ENCODE measurements around the gene COX7A2L. TPM values are rescaled to one million over a fixed set of nuclear protein-coding genes. Genes with fewer than 3 reads are reported as not detected.

The COX7A2L gene
- total and polyA plus RNA-seq, 2 of the 8 experiments (the other 6 are each of a cell fraction or from before 2014, with no cell fraction given): 85.6 to 114 TPM

DNA sequence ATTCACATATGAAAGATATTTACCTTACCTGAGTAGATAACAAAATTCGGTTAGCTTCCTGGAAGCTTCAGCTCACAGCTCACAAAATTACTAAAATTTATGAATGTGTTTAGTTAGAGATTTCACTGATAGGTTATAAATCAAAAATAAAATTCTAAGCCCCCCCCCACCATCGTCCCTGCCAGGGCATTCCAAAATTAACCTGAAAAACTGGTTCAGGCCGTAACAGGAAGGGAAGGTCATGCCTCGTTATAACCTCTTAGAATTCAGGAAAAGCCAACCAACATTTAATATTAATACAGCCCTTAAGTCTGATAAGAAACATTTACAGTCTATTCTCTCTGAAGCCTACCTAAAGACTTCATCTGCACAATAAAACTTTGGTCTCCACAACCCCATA lies 48.9 kb downstream of the COX7A2L start (continued):
- no peak for TF ChIP-seq KDM4A (IDR thresholded peaks at IDR 0.05; ENCODE audit: low read depth, low read length, severe bottlenecking)

All from H1 (cell line).